HEK293 (cell line): ENCODE measurements around the gene SRRM2.

Source experiments
- BCL11A ChIP-seq: fragments of 450-650 bp; formaldehyde crosslinking; IDR thresholded peaks from 2 replicates; pipeline ENCODE4 v1.5.1; 2016; ENCODE audit warnings: low read depth, missing biosample characterization, missing genetic modification characterization
- HIC1 ChIP-seq: fragments of 450-650 bp; formaldehyde crosslinking; IDR thresholded peaks from 2 replicates; pipeline ENCODE4 v1.5.1; 2016; ENCODE audit warnings: missing biosample characterization, missing genetic modification characterization
- HOXA7 ChIP-seq: sonication (generic); formaldehyde crosslinking; IDR thresholded peaks from 2 replicates; pipeline ENCODE4 v1.8.1; 2022; ENCODE audit warnings: missing genetic modification reagents, borderline replicate concordance
- KLF7 ChIP-seq: fragments of 450-650 bp; formaldehyde crosslinking; IDR thresholded peaks from 2 replicates; pipeline ENCODE4 v1.5.1; 2016; ENCODE audit warnings: missing biosample characterization, missing genetic modification characterization, borderline replicate concordance
- OSR2 ChIP-seq: fragments of 450-650 bp; formaldehyde crosslinking; IDR thresholded peaks from 2 replicates; pipeline ENCODE4 v1.5.1; 2016; ENCODE audit warnings: missing biosample characterization, missing genetic modification characterization
- PRDM2 ChIP-seq: fragments of 450-650 bp; formaldehyde crosslinking; IDR thresholded peaks from 2 replicates; pipeline ENCODE4 v1.5.1; 2016; ENCODE audit warnings: missing biosample characterization, missing genetic modification characterization, borderline replicate concordance
- REPIN1 ChIP-seq: fragments of 450-650 bp; formaldehyde crosslinking; IDR thresholded peaks from 2 replicates; pipeline ENCODE4 v1.5.1; 2017; ENCODE audit warnings: missing biosample characterization, missing genetic modification characterization, low read depth
- SP2 ChIP-seq: fragments of 450-650 bp; formaldehyde crosslinking; IDR thresholded peaks from 2 replicates; pipeline ENCODE4 v1.5.1; 2016; ENCODE audit warnings: missing biosample characterization, missing genetic modification characterization
- YY2 ChIP-seq: fragments of 450-650 bp; formaldehyde crosslinking; IDR thresholded peaks from 2 replicates; pipeline ENCODE4 v1.5.1; 2016; ENCODE audit warnings: missing biosample characterization, missing genetic modification characterization
- ZBTB6 ChIP-seq: fragments of 450-650 bp; formaldehyde crosslinking; IDR thresholded peaks from 2 replicates; pipeline ENCODE4 v1.5.1; 2017; ENCODE audit warnings: missing biosample characterization, missing genetic modification characterization
- ZFP3 ChIP-seq: fragments of 450-650 bp; formaldehyde crosslinking; IDR thresholded peaks from 2 replicates; pipeline ENCODE4 v1.5.1; 2016; ENCODE audit warnings: low read depth, missing biosample characterization, missing genetic modification characterization
- ZFP69B ChIP-seq: fragments of 450-650 bp; formaldehyde crosslinking; IDR thresholded peaks from 2 replicates; pipeline ENCODE4 v1.5.1; 2016; ENCODE audit warnings: missing biosample characterization, missing genetic modification characterization
- ZIC2 ChIP-seq: fragments of 450-650 bp; formaldehyde crosslinking; IDR thresholded peaks from 2 replicates; pipeline ENCODE4 v1.5.1; 2016; ENCODE audit warnings: missing biosample characterization, missing genetic modification characterization
- ZNF138 ChIP-seq: fragments of 450-650 bp; formaldehyde crosslinking; IDR thresholded peaks from 2 replicates; pipeline ENCODE4 v1.5.1; 2016; ENCODE audit warnings: missing biosample characterization, missing genetic modification characterization, borderline replicate concordance
- ZNF221 ChIP-seq: fragments of 450-650 bp; formaldehyde crosslinking; IDR thresholded peaks from 2 replicates; pipeline ENCODE4 v1.5.1; 2017; ENCODE audit warnings: missing biosample characterization, missing genetic modification characterization, borderline replicate concordance
- ZNF280C ChIP-seq: fragments of 450-650 bp; formaldehyde crosslinking; IDR thresholded peaks from 2 replicates; pipeline ENCODE4 v1.5.1; 2016; ENCODE audit warnings: missing biosample characterization, missing genetic modification characterization
- ZNF280D ChIP-seq: fragments of 450-650 bp; formaldehyde crosslinking; IDR thresholded peaks from 2 replicates; pipeline ENCODE4 v1.5.1; 2016; ENCODE audit warnings: missing biosample characterization, missing genetic modification characterization
- ZNF433 ChIP-seq: fragments of 450-650 bp; formaldehyde crosslinking; IDR thresholded peaks from 2 replicates; pipeline ENCODE4 v1.5.1; 2016; ENCODE audit warnings: missing biosample characterization, missing genetic modification characterization, low read depth
- ZNF623 ChIP-seq: fragments of 450-650 bp; formaldehyde crosslinking; IDR thresholded peaks from 2 replicates; pipeline ENCODE4 v1.5.1; 2016; ENCODE audit warnings: missing biosample characterization, missing genetic modification characterization
- ZNF660 ChIP-seq: fragments of 450-650 bp; IDR thresholded peaks from 2 replicates; pipeline ENCODE4 v1.5.1; 2018; ENCODE audit warnings: missing biosample characterization, mild to moderate bottlenecking, missing genetic modification characterization
- ZNF747 ChIP-seq: fragments of 450-650 bp; formaldehyde crosslinking; IDR thresholded peaks from 2 replicates; pipeline ENCODE4 v1.5.1; 2016; ENCODE audit warnings: missing biosample characterization, missing genetic modification characterization
- ZSCAN18 ChIP-seq: fragments of 450-650 bp; formaldehyde crosslinking; IDR thresholded peaks from 2 replicates; pipeline ENCODE4 v1.5.1; 2016; ENCODE audit warnings: missing biosample characterization, missing genetic modification characterization

Gene SRRM2

GRCh38 chr16:2720719-2721633 is 31.5 kb upstream of the SRRM2 start (continued):
- TF ChIP-seq PRDM2 (tag by site-specific recombination) (no peak), ZFP69B (peak; percentile 81), ZNF747 (tag by site-specific recombination) (no peak), BCL11A (no peak), ZNF660 (tag by site-specific recombination) (peak; percentile 81; the same call in 1 of the 2 replicates), ZNF433 (tag by site-specific recombination) (no peak), ZNF280C (tag by site-specific recombination) (no peak), ZSCAN18 (tag by site-specific recombination) (no peak), OSR2 (tag by site-specific recombination) (peak; percentile 25; the same call in 1 of the 2 replicates), ZIC2 (no peak), SP2 (tag by site-specific recombination) (peak; percentile 68), ZNF280D (tag by site-specific recombination) (no peak), REPIN1 (tag by site-specific recombination) (no peak), YY2 (tag by site-specific recombination) (0 out of 2 replicates have a peak, but pooled peaks have one; percentile 21), ZNF138 (tag by site-specific recombination) (no peak), ZNF623 (tag by site-specific recombination) (no peak; the same call in 1 of the 2 replicates), HIC1 (tag by site-specific recombination) (no peak), KLF7 (tag by site-specific recombination) (peak; percentile 77; the same call in 1 of the 2 replicates), HOXA7 (no peak), ZNF221 (no peak), ZFP3 (tag by site-specific recombination) (no peak), ZBTB6 (peak; percentile 81)
